CD4-positive, CD25-positive, alpha-beta regulatory T cell (primary cell): Measurements from ENCODE around the gene GLRA1. TPM values are rescaled to one million over a fixed set of nuclear protein-coding genes. Genes with fewer than 3 reads are reported as not detected.
"Not testable (repeated sequence)": the region's sequence is repeated elsewhere in the genome, so short reads cannot be mapped to it uniquely, and the experiment has no call there.

Experiments used
- ATAC-seq, 2 donors: fragments of 150-1000 bp; cut with Tn5 transposase; one replicate each; pipeline ENCODE4 v1.10.0; 2021; ENCODE audit warnings: low read depth in 2 of 2, moderate number of reproducible peaks in 2 of 2, moderate library complexity in 1 of 2
- DNase-seq, 3 donors: peaks; one replicate each; pipeline versions ENCODE4 v3.0.0 to v3.0.0-alpha.2; 2012 to 2022; ENCODE audit warnings: mixed read lengths in 1 of 3
- H3K27ac ChIP-seq: one replicate; pipeline ENCODE4 v1.7.0; 2013; ENCODE audit warnings: mild to moderate bottlenecking, low read length; ENCODE audit not compliant: insufficient read depth, poor library complexity, severe bottlenecking
- H3K27me3 ChIP-seq: one replicate; pipeline ENCODE4 v1.7.0; 2013; ENCODE audit warnings: low read length; ENCODE audit not compliant: control insufficient read depth, insufficient read depth
- H3K36me3 ChIP-seq: one replicate; pipeline ENCODE4 v1.7.0; 2013; ENCODE audit warnings: mild to moderate bottlenecking, low read length, moderate library complexity; ENCODE audit not compliant: control insufficient read depth, insufficient read depth
- H3K4me1 ChIP-seq: 2 replicates; pipeline ENCODE4 v1.7.0; 2013; ENCODE audit warnings: mild to moderate bottlenecking, low read length; ENCODE audit not compliant: insufficient read depth, control insufficient read depth, poor library complexity, severe bottlenecking
- H3K4me3 ChIP-seq: one replicate; pipeline ENCODE4 v1.7.0; 2013; ENCODE audit warnings: low read depth, mild to moderate bottlenecking, low read length, moderate library complexity
- H3K9me3 ChIP-seq, 2 experiments: 1 replicate in 1 of 2; 2 replicates in 1 of 2; pipeline ENCODE4 v1.7.0; 2013; ENCODE audit warnings: low read length in 2 of 2, mild to moderate bottlenecking in 1 of 2, moderate library complexity in 1 of 2; ENCODE audit not compliant: control insufficient read depth in 2 of 2
- H3K27ac Mint-ChIP-seq, 3 donors: one replicate each; pipeline ENCODE4 v1.8.0; 2020 to 2022; ENCODE audit warnings: mild to moderate bottlenecking in 3 of 3, mixed read lengths in 3 of 3, moderate library complexity in 2 of 3
- H3K27me3 Mint-ChIP-seq: one replicate; pipeline ENCODE4 v1.8.0; 2022; ENCODE audit warnings: mild to moderate bottlenecking, mixed read lengths
- H3K36me3 Mint-ChIP-seq: one replicate; pipeline ENCODE4 v1.8.0; 2020; ENCODE audit warnings: mixed read lengths
- H3K4me1 Mint-ChIP-seq, 4 donors: one replicate each; pipeline ENCODE4 v1.8.0; 2020 to 2022; ENCODE audit warnings: mixed read lengths in 4 of 4, mild to moderate bottlenecking in 1 of 4
- H3K4me3 Mint-ChIP-seq, 4 donors: one replicate each; pipeline ENCODE4 v1.8.0; 2020 to 2022; ENCODE audit warnings: mild to moderate bottlenecking in 4 of 4, mixed read lengths in 4 of 4, moderate library complexity in 3 of 4
- H3K9me3 Mint-ChIP-seq, 7 donors: one replicate each; pipeline ENCODE4 v1.8.0; 2020 to 2022; ENCODE audit warnings: mixed read lengths in 7 of 7, mild to moderate bottlenecking in 3 of 7, moderate library complexity in 2 of 7
- polyA plus RNA-seq, 4 donors: library from polyadenylated mRNA; unstranded; fragments of 300-500 nt; fragmentation: Illumina TruSeq; gene quantifications; one replicate each; pipeline ENCODE4 v1.2.3, GENCODE V29; 2021
- total RNA-seq: library from RNA; stranded (reverse); gene quantifications from one replicate; pipeline ENCODE4 v1.2.3, GENCODE V29; 2022

The GLRA1 gene
- total and polyA plus RNA-seq, 5 donors from 2014 or later, result not detected

- Mint-ChIP-seq H3K4me3 (no peak overlapping the region), H3K36me3 (no peaks in the 10 kb centered on the region), H3K27me3 (no peaks in the 10 kb centered on the region), H3K4me1 (peaks cover 0 to 3% (median 0%) of the 10 kb centered on the region in 4 donors), H3K9me3 (peaks cover 0 to 2% (median 0%) of the 10 kb centered on the region in 7 donors), H3K27ac (no peak overlapping the region)
- no peak overlapping the region for H3K27ac ChIP-seq
- DNase-seq, result no peak
- H3K4me3 ChIP-seq, result no peak overlapping the region
- no peaks in the 10 kb centered on the region for H3K27me3 ChIP-seq
- no peaks in the 10 kb centered on the region for H3K36me3 ChIP-seq
- no peaks in the 10 kb centered on the region for H3K4me1 ChIP-seq
- no peak for ATAC-seq
- H3K9me3 ChIP-seq, result no peaks in the 10 kb centered on the region
Observed at GRCh38 chr5:151855701-151856100, 69.0 kb downstream of the GLRA1 start.

GRCh38 chr5:151847871-151848270 is 76.8 kb downstream of the GLRA1 start:
- no peaks in the 10 kb centered on the region for H3K9me3 Mint-ChIP-seq
- no peak overlapping the region for H3K4me3 Mint-ChIP-seq
- Histone ChIP-seq H3K4me3 (no peak overlapping the region), H3K9me3 (no peaks in the 10 kb centered on the region), H3K36me3 (no peaks in the 10 kb centered on the region), H3K27ac (no peak overlapping the region), H3K27me3 (no peaks in the 10 kb centered on the region), H3K4me1 (no peaks in the 10 kb centered on the region)
- no peak overlapping the region for H3K27ac Mint-ChIP-seq
- no peaks in the 10 kb centered on the region for H3K36me3 Mint-ChIP-seq
- DNase-seq (no peak), ATAC-seq (no peak)
- no peaks in the 10 kb centered on the region for H3K27me3 Mint-ChIP-seq
- no peaks in the 10 kb centered on the region for H3K4me1 Mint-ChIP-seq

- ATAC-seq (no peak), DNase-seq (no peak)
- H3K4me1 ChIP-seq, result no peaks in the 10 kb centered on the region
- H3K36me3 Mint-ChIP-seq, result no peaks in the 10 kb centered on the region
- no peak overlapping the region for H3K27ac Mint-ChIP-seq
- H3K27me3 ChIP-seq, result no peaks in the 10 kb centered on the region
- H3K4me1 Mint-ChIP-seq, result no peaks in the 10 kb centered on the region
- no peaks in the 10 kb centered on the region for H3K36me3 ChIP-seq
- H3K9me3 ChIP-seq, result no peaks in the 10 kb centered on the region
- H3K9me3 Mint-ChIP-seq, result peaks cover 0 to 5% (median 0%) of the 10 kb centered on the region in 7 donors
- no peak overlapping the region for H3K4me3 Mint-ChIP-seq
- no peak overlapping the region for H3K4me3 ChIP-seq
- no peaks in the 10 kb centered on the region for H3K27me3 Mint-ChIP-seq
- H3K27ac ChIP-seq, result no peak overlapping the region
Observed at GRCh38 chr5:151846765-151847164, 77.9 kb downstream of the GLRA1 start.

- Mint-ChIP-seq H3K4me1 (peaks cover 6 to 24% (median 9%) of the 10 kb centered on the region in 4 donors), H3K9me3 (peaks cover 0 to 66% (median 41%) of the 10 kb centered on the region in 7 donors), H3K36me3 (peaks cover 14% of the 10 kb centered on the region)
- H3K4me1 ChIP-seq, result peaks cover 20% of the 10 kb centered on the region
- H3K27me3 ChIP-seq, H3K36me3 ChIP-seq, H3K27ac Mint-ChIP-seq, DNase-seq, H3K4me3 ChIP-seq, H3K4me3 Mint-ChIP-seq, H3K27me3 Mint-ChIP-seq, ATAC-seq, H3K27ac ChIP-seq: not testable (repeated sequence)
- peaks cover 13 to 42% of the 10 kb centered on the region in 2 experiments for H3K9me3 ChIP-seq
Observed at GRCh38 chr5:151832843-151833242, 91.8 kb downstream of the GLRA1 start.

- H3K9me3 Mint-ChIP-seq, result peaks cover 0 to 38% (median 16%) of the 10 kb centered on the region in 7 donors
- Histone ChIP-seq H3K9me3 (peaks cover 8 to 24% of the 10 kb centered on the region in 2 experiments), H3K27ac (no peak overlapping the region), H3K4me3 (no peak overlapping the region), H3K4me1 (peaks cover 20% of the 10 kb centered on the region), H3K36me3 (no peaks in the 10 kb centered on the region), H3K27me3 (no peaks in the 10 kb centered on the region)
- peaks cover 17% of the 10 kb centered on the region for H3K36me3 Mint-ChIP-seq
- H3K27me3 Mint-ChIP-seq, result no peaks in the 10 kb centered on the region
- peaks cover 8 to 27% (median 14%) of the 10 kb centered on the region in 4 donors for H3K4me1 Mint-ChIP-seq
- DNase-seq (no peak), ATAC-seq (no peak)
- H3K4me3 Mint-ChIP-seq, result no peak overlapping the region
- H3K27ac Mint-ChIP-seq, result no peak overlapping the region
Observed at GRCh38 chr5:151829370-151829769, 95.3 kb downstream of the GLRA1 start.

GRCh38 chr5:151825445-151825844 is 99.2 kb downstream of the GLRA1 start:
- Histone ChIP-seq H3K36me3 (no peaks in the 10 kb centered on the region), H3K9me3 (no peaks in the 10 kb centered on the region), H3K4me3 (no peak overlapping the region), H3K27ac (no peak overlapping the region), H3K4me1 (peaks cover 4% of the 10 kb centered on the region), H3K27me3 (no peaks in the 10 kb centered on the region)
- DNase-seq (peak; percentile 21 to 52 (median 38)), ATAC-seq (no peak)
- H3K9me3 Mint-ChIP-seq, result peaks cover 0 to 7% (median 0%) of the 10 kb centered on the region in 7 donors
- H3K4me1 Mint-ChIP-seq, result peaks cover 5 to 15% (median 10%) of the 10 kb centered on the region in 4 donors
- H3K27ac Mint-ChIP-seq, result peak overlapping the region in 1 of 3 donors; percentile 64
- H3K4me3 Mint-ChIP-seq, result no peak overlapping the region
- H3K36me3 Mint-ChIP-seq, result peaks cover 12% of the 10 kb centered on the region
- H3K27me3 Mint-ChIP-seq, result no peaks in the 10 kb centered on the region

- H3K4me1 ChIP-seq, result no peaks in the 10 kb centered on the region
- H3K9me3 Mint-ChIP-seq, result no peaks in the 10 kb centered on the region
- no peak overlapping the region for H3K27ac Mint-ChIP-seq
- no peaks in the 10 kb centered on the region for H3K36me3 ChIP-seq
- H3K4me3 Mint-ChIP-seq, result no peak overlapping the region
- peaks cover 0 to 7% (median 5%) of the 10 kb centered on the region in 4 donors for H3K4me1 Mint-ChIP-seq
- no peaks in the 10 kb centered on the region for H3K27me3 ChIP-seq
- no peak overlapping the region for H3K4me3 ChIP-seq
- DNase-seq, result no peak
- H3K36me3 Mint-ChIP-seq, result peaks cover 7% of the 10 kb centered on the region
- no peaks in the 10 kb centered on the region for H3K27me3 Mint-ChIP-seq
- H3K27ac ChIP-seq, result no peak overlapping the region
- no peak for ATAC-seq
- no peaks in the 10 kb centered on the region for H3K9me3 ChIP-seq
Observed at GRCh38 chr5:151822141-151822540, 102.5 kb downstream of the GLRA1 start.

GRCh38 chr5:151820903-151821302 is 103.7 kb downstream of the GLRA1 start:
- Histone ChIP-seq H3K27me3 (no peaks in the 10 kb centered on the region), H3K27ac (no peak overlapping the region), H3K9me3 (no peaks in the 10 kb centered on the region), H3K4me1 (no peaks in the 10 kb centered on the region), H3K4me3 (no peak overlapping the region), H3K36me3 (no peaks in the 10 kb centered on the region)
- Mint-ChIP-seq H3K4me1 (peaks cover 0 to 10% (median 5%) of the 10 kb centered on the region in 4 donors), H3K27ac (no peak overlapping the region), H3K27me3 (no peaks in the 10 kb centered on the region), H3K9me3 (no peaks in the 10 kb centered on the region), H3K4me3 (no peak overlapping the region), H3K36me3 (peaks cover 3% of the 10 kb centered on the region)
- ATAC-seq (no peak), DNase-seq (no peak)
